GM23338 (cell line): ENCODE results near the gene TRIM63. TPM values are rescaled to one million over a fixed set of nuclear protein-coding genes. Genes with fewer than 3 reads are reported as not detected.

Experiments used
- EZH2 ChIP-seq: fragments of 200-600 bp; sonication (generic); IDR thresholded peaks from one replicate; pipeline ENCODE4 v1.8.0; 2017; ENCODE audit warnings: antibody characterized with exemption, mild to moderate bottlenecking, low read depth; ENCODE audit not compliant: unreplicated experiment
- EZH2phosphoT487 ChIP-seq: fragments of 200-600 bp; sonication (generic); IDR thresholded peaks from one replicate; pipeline ENCODE4 v1.8.1; 2018; ENCODE audit warnings: antibody characterized with exemption; ENCODE audit not compliant: unreplicated experiment
- JUNB ChIP-seq: IDR thresholded peaks from one replicate; pipeline ENCODE4 v1.6.1; 2016; ENCODE audit warnings: antibody characterized with exemption; ENCODE audit not compliant: unreplicated experiment
- POLR2AphosphoS5 ChIP-seq: IDR thresholded peaks from 2 replicates; pipeline ENCODE4 v1.6.1; 2016; ENCODE audit warnings: antibody characterized with exemption, low read depth
- STAT1 ChIP-seq: IDR thresholded peaks from one replicate; pipeline ENCODE4 v1.6.1; 2016; ENCODE audit warnings: antibody characterized with exemption; ENCODE audit not compliant: unreplicated experiment
- ZNF331 ChIP-seq: fragments of 250-450 bp; sonication (Bioruptor Pico); IDR thresholded peaks from 2 replicates; pipeline ENCODE4 v1.5.0; 2020; ENCODE audit warnings: low read depth, mild to moderate bottlenecking, moderate library complexity
- polyA plus RNA-seq: library from polyadenylated mRNA; unstranded; fragments of >200 nt; fragmentation: Nextera tagmentation; extraction: Ambion mirVana; gene quantifications from 2 replicates; pipeline ENCODE4 v1.2.1, GENCODE V29; 2016
- total RNA-seq: library from RNA; depleted of rRNA; stranded (reverse); fragments of >200 nt; shearing (Covaris generic); gene quantifications from 2 replicates; pipeline ENCODE4 v1.2.3, GENCODE V29; 2014
- TF ChIP-seq, protein P1 (sequence below): fragments of 250-450 bp; sonication (Bioruptor Pico); IDR thresholded peaks from 2 replicates; pipeline ENCODE4 v1.5.0; 2020; ENCODE audit warnings: mild to moderate bottlenecking, moderate library complexity
- TF ChIP-seq, protein P2 (sequence below), 2 experiments: fragments of 200-600 bp in 1 of 2; sonication (generic) in 1 of 2; conservative IDR thresholded peaks; 2 replicates each; pipeline versions ENCODE4 v1.5.1 to v1.6.1; 2016 to 2017; ENCODE audit warnings: antibody characterized with exemption in 2 of 2, low read depth in 2 of 2, mild to moderate bottlenecking in 2 of 2, moderate library complexity in 1 of 2

Gene TRIM63
- total and polyA plus RNA-seq, 2 experiments from 2014 or later = 0.17 TPM; not detected in 1

DNA sequence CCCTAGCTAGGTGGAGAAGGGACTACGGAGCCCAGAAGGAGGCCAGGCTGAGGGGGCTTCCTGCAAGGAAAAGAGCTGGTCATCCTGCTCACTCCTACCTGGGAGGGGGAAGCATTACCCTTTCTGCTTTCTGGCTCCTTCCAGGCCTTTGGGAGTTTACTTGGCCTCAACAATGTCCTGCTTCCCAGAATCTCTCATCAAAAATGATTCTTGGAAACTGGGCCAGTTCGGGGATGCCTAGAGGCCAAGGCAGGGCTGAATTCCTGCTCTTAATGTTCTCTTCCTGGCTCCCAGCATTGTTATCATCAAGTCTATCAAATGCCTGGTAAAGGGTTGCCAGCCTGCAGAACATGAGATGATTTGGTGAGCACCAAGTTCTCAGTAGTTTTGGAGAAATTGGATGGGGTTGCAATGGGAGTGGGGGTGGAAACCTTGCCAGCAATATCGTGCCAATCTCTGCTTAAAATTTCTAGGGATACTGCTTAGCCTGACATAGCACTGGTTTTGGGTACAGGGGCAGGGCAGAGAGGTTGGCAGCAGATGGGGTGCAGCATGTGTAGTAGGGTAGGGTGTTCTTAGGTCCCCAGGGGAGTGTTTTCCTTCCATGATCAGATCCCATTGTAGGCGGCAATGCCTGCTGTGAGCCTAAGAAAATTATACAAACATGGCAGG lies 61.9 kb downstream of the TRIM63 start (continued):
- TF ChIP-seq, protein P1, sequence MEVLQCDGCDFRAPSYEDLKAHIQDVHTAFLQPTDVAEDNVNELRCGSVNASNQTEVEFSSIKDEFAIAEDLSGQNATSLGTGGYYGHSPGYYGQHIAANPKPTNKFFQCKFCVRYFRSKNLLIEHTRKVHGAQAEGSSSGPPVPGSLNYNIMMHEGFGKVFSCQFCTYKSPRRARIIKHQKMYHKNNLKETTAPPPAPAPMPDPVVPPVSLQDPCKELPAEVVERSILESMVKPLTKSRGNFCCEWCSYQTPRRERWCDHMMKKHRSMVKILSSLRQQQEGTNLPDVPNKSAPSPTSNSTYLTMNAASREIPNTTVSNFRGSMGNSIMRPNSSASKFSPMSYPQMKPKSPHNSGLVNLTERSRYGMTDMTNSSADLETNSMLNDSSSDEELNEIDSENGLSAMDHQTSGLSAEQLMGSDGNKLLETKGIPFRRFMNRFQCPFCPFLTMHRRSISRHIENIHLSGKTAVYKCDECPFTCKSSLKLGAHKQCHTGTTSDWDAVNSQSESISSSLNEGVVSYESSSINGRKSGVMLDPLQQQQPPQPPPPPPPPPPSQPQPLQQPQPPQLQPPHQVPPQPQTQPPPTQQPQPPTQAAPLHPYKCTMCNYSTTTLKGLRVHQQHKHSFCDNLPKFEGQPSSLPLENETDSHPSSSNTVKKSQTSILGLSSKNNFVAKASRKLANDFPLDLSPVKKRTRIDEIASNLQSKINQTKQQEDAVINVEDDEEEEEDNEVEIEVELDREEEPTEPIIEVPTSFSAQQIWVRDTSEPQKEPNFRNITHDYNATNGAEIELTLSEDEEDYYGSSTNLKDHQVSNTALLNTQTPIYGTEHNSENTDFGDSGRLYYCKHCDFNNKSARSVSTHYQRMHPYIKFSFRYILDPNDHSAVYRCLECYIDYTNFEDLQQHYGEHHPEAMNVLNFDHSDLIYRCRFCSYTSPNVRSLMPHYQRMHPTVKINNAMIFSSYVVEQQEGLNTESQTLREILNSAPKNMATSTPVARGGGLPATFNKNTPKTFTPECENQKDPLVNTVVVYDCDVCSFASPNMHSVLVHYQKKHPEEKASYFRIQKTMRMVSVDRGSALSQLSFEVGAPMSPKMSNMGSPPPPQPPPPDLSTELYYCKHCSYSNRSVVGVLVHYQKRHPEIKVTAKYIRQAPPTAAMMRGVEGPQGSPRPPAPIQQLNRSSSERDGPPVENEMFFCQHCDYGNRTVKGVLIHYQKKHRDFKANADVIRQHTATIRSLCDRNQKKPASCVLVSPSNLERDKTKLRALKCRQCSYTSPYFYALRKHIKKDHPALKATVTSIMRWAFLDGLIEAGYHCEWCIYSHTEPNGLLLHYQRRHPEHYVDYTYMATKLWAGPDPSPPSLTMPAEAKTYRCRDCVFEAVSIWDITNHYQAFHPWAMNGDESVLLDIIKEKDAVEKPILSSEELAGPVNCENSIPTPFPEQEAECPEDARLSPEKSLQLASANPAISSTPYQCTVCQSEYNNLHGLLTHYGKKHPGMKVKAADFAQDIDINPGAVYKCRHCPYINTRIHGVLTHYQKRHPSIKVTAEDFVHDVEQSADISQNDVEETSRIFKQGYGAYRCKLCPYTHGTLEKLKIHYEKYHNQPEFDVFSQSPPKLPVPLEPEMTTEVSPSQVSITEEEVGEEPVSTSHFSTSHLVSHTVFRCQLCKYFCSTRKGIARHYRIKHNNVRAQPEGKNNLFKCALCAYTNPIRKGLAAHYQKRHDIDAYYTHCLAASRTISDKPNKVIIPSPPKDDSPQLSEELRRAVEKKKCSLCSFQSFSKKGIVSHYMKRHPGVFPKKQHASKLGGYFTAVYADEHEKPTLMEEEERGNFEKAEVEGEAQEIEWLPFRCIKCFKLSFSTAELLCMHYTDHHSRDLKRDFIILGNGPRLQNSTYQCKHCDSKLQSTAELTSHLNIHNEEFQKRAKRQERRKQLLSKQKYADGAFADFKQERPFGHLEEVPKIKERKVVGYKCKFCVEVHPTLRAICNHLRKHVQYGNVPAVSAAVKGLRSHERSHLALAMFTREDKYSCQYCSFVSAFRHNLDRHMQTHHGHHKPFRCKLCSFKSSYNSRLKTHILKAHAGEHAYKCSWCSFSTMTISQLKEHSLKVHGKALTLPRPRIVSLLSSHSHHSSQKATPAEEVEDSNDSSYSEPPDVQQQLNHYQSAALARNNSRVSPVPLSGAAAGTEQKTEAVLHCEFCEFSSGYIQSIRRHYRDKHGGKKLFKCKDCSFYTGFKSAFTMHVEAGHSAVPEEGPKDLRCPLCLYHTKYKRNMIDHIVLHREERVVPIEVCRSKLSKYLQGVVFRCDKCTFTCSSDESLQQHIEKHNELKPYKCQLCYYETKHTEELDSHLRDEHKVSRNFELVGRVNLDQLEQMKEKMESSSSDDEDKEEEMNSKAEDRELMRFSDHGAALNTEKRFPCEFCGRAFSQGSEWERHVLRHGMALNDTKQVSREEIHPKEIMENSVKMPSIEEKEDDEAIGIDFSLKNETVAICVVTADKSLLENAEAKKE (CRISPR knock-in tag) = no peak
- TF ChIP-seq EZH2 (no peak), STAT1 (no peak), JUNB (no peak), POLR2AphosphoS5 (no peak), EZH2phosphoT487 (no peak), ZNF331 (CRISPR knock-in tag) (no peak)
- TF ChIP-seq, protein P2, sequence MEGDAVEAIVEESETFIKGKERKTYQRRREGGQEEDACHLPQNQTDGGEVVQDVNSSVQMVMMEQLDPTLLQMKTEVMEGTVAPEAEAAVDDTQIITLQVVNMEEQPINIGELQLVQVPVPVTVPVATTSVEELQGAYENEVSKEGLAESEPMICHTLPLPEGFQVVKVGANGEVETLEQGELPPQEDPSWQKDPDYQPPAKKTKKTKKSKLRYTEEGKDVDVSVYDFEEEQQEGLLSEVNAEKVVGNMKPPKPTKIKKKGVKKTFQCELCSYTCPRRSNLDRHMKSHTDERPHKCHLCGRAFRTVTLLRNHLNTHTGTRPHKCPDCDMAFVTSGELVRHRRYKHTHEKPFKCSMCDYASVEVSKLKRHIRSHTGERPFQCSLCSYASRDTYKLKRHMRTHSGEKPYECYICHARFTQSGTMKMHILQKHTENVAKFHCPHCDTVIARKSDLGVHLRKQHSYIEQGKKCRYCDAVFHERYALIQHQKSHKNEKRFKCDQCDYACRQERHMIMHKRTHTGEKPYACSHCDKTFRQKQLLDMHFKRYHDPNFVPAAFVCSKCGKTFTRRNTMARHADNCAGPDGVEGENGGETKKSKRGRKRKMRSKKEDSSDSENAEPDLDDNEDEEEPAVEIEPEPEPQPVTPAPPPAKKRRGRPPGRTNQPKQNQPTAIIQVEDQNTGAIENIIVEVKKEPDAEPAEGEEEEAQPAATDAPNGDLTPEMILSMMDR (conservative IDR thresholded peaks at IDR 0.05; ENCODE audit: low read depth in 2 of 2) = no peak
